ENCODE results near the gene DPPA3. TPM values are rescaled to one million over a fixed set of nuclear protein-coding genes. Genes with fewer than 3 reads are reported as not detected.
"Not testable (repeated sequence)": the region's sequence is repeated elsewhere in the genome, so short reads cannot be mapped to it uniquely, and the experiment has no call there.

DPPA3 gene
- not detected in 2 replicates for total RNA-seq (2014; rRNA removed; shearing (Covaris generic); ENCODE audit: low replicate concordance)

- in situ Hi-C loops (cut with HindIII; ENCODE audit: low pct_unique_long_range_greater_than_20kb, low sequenced_read_pairs) = no loop called here
- DNase-seq (ENCODE audit: low read depth) = no peak
These were observed at the start of gene DPPA3 for GRCh38 chr12:7711133-7711532. TSS of gene DPPA3 (plus strand) at chr12:7711433. CDS start at chr12:7711571, 138 bp downstream.

GRCh38 chr12:7661741-7662140 is 49.5 kb upstream of the DPPA3 start:
- DNase-seq (ENCODE audit: low read depth) = no peak
- in situ Hi-C loops (cut with HindIII; ENCODE audit: low pct_unique_long_range_greater_than_20kb, low sequenced_read_pairs) = no loop called here

GRCh38 chr12:7666595-7666994 is 44.6 kb upstream of the DPPA3 start:
- DNase-seq (ENCODE audit: low read depth) = no peak
- in situ Hi-C loops (cut with HindIII; ENCODE audit: low pct_unique_long_range_greater_than_20kb, low sequenced_read_pairs) = no loop called here

- no peak for DNase-seq (ENCODE audit: low read depth)
- in situ Hi-C loops (cut with HindIII; ENCODE audit: low pct_unique_long_range_greater_than_20kb, low sequenced_read_pairs) = no loop called here
These were observed 44.1 kb upstream of the DPPA3 start for GRCh38 chr12:7667125-7667524.

- no peak for DNase-seq (ENCODE audit: low read depth)
- in situ Hi-C loops (cut with HindIII; ENCODE audit: low pct_unique_long_range_greater_than_20kb, low sequenced_read_pairs) = no loop called here
These were observed 43.1 kb upstream of the DPPA3 start for GRCh38 chr12:7668171-7668570.

- DNase-seq (ENCODE audit: low read depth); in situ Hi-C loops (cut with HindIII; ENCODE audit: low pct_unique_long_range_greater_than_20kb, low sequenced_read_pairs): not testable (repeated sequence)
These were observed 35.8 kb upstream of the DPPA3 start for GRCh38 chr12:7675455-7675854.

- in situ Hi-C loops (cut with HindIII; ENCODE audit: low pct_unique_long_range_greater_than_20kb, low sequenced_read_pairs) = not testable (repeated sequence)
- peak; percentile 30 for DNase-seq (ENCODE audit: low read depth)
These were observed 33.8 kb upstream of the DPPA3 start for GRCh38 chr12:7677432-7677888.

GRCh38 chr12:7678744-7679143 is 32.5 kb upstream of the DPPA3 start:
- in situ Hi-C loops (cut with HindIII; ENCODE audit: low pct_unique_long_range_greater_than_20kb, low sequenced_read_pairs) = no loop called here
- no peak for DNase-seq (ENCODE audit: low read depth)

- in situ Hi-C loops (cut with HindIII; ENCODE audit: low pct_unique_long_range_greater_than_20kb, low sequenced_read_pairs) = no loop called here
- no peak for DNase-seq (ENCODE audit: low read depth)
These were observed 31.8 kb upstream of the DPPA3 start for GRCh38 chr12:7679251-7680045.

GRCh38 chr12:7681535-7681934 is 29.7 kb upstream of the DPPA3 start:
- no peak for DNase-seq (ENCODE audit: low read depth)
- in situ Hi-C loops (cut with HindIII; ENCODE audit: low pct_unique_long_range_greater_than_20kb, low sequenced_read_pairs) = no loop called here

GRCh38 chr12:7693793-7694192 is 17.4 kb upstream of the DPPA3 start:
- in situ Hi-C loops (cut with HindIII; ENCODE audit: low pct_unique_long_range_greater_than_20kb, low sequenced_read_pairs) = no loop called here
- DNase-seq (ENCODE audit: low read depth) = no peak

- no peak for DNase-seq (ENCODE audit: low read depth)
- in situ Hi-C loops (cut with HindIII; ENCODE audit: low pct_unique_long_range_greater_than_20kb, low sequenced_read_pairs) = no loop called here
These were observed 16.5 kb upstream of the DPPA3 start for GRCh38 chr12:7694556-7695236.

- in situ Hi-C loops (cut with HindIII; ENCODE audit: low pct_unique_long_range_greater_than_20kb, low sequenced_read_pairs) = no loop called here
These were observed 16.0 kb upstream of the DPPA3 start for GRCh38 chr12:7695237-7695560.

GRCh38 chr12:7695566-7696197 is 15.6 kb upstream of the DPPA3 start, which contains the start of gene GDF3:
TSS of gene GDF3 (minus strand) at chr12:7695775. CDS start at chr12:7695728, 47 bp downstream.
- DNase-seq (ENCODE audit: low read depth) = no peak
- in situ Hi-C loops (cut with HindIII; ENCODE audit: low pct_unique_long_range_greater_than_20kb, low sequenced_read_pairs) = no loop called here

More at GRCh38 chr12:7695237-7695560, 16.0 kb upstream of the DPPA3 start:
- no peak for DNase-seq (ENCODE audit: low read depth)

GRCh38 chr12:7705846-7706245 is 5.4 kb upstream of the DPPA3 start:
- no peak for DNase-seq (ENCODE audit: low read depth)
- in situ Hi-C loops (cut with HindIII; ENCODE audit: low pct_unique_long_range_greater_than_20kb, low sequenced_read_pairs) = no loop called here

GRCh38 chr12:7709969-7710675 is 1.1 kb upstream of the DPPA3 start:
- in situ Hi-C loops (cut with HindIII; ENCODE audit: low pct_unique_long_range_greater_than_20kb, low sequenced_read_pairs) = no loop called here
- no peak for DNase-seq (ENCODE audit: low read depth)

GRCh38 chr12:7712841-7713442 is 1.7 kb downstream of the DPPA3 start:
- no peak for DNase-seq (ENCODE audit: low read depth)
- in situ Hi-C loops (cut with HindIII; ENCODE audit: low pct_unique_long_range_greater_than_20kb, low sequenced_read_pairs) = no loop called here

- in situ Hi-C loops (cut with HindIII; ENCODE audit: low pct_unique_long_range_greater_than_20kb, low sequenced_read_pairs) = no loop called here
- DNase-seq (ENCODE audit: low read depth) = no peak
These were observed 5.1 kb downstream of the DPPA3 start for GRCh38 chr12:7716381-7716780.

Data from Caki2 (cell line).